SU-DHL-6 (cell line): ENCODE data around the gene CDK3.

Experiments used
- EZH2phosphoT487 ChIP-seq: fragments of 200-600 bp; sonication (generic), shearing (Covaris generic); conservative IDR thresholded peaks from 2 replicates; pipeline ENCODE4 v1.6.1; 2018; ENCODE audit warnings: mild to moderate bottlenecking, antibody characterized with exemption, low read length, moderate library complexity, mixed read lengths
- TF ChIP-seq, protein P1 (sequence below): fragments of 200-600 bp; sonication (generic); IDR thresholded peaks from one replicate; pipeline ENCODE4 v1.5.1; 2017; ENCODE audit warnings: antibody characterized with exemption, mild to moderate bottlenecking, low read length, moderate library complexity; ENCODE audit not compliant: insufficient read depth, poor library complexity, severe bottlenecking

DNA sequence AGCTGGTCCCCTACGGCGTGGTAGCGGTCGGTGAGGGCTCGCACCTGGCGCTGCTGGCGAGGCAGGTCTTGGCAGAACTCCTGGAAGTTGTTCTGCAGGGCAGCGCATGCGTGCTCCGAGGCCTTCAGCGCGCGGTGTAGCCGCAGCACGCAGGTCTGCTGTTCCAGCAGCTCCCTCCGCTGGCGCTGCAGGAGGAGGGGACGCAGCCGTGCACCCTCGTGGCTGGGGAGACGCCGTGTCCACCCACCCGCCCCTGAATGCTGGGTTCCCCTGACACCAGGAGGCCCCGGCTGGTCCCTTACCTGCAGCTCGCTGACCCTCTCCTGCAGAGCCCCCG is 14.2 kb downstream of the CDK3 start:
- TF ChIP-seq, protein P1, sequence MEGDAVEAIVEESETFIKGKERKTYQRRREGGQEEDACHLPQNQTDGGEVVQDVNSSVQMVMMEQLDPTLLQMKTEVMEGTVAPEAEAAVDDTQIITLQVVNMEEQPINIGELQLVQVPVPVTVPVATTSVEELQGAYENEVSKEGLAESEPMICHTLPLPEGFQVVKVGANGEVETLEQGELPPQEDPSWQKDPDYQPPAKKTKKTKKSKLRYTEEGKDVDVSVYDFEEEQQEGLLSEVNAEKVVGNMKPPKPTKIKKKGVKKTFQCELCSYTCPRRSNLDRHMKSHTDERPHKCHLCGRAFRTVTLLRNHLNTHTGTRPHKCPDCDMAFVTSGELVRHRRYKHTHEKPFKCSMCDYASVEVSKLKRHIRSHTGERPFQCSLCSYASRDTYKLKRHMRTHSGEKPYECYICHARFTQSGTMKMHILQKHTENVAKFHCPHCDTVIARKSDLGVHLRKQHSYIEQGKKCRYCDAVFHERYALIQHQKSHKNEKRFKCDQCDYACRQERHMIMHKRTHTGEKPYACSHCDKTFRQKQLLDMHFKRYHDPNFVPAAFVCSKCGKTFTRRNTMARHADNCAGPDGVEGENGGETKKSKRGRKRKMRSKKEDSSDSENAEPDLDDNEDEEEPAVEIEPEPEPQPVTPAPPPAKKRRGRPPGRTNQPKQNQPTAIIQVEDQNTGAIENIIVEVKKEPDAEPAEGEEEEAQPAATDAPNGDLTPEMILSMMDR: no peak
- no peak for TF ChIP-seq EZH2phosphoT487
